ENCODE data around the gene ELK4.

DNA sequence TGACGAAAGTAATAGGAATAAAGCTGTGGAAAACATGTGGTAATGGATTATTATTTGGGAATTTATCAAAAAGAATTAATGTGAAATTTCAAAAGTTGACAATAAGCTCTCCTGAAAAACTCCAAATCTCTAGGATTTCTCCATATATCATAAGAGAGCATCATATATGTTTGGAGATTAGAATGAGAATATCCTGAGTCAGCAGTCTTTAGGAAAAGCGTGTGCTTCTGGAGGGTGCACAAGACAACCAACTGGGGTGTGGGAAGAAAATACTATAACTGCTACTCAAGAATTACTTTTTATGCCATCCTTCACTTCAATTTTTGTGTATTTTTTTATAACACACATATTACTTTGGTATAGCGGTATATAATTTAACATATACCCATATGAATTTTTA, 19.7 kb downstream of the ELK4 start:
- TF ChIP-seq, protein P1, sequence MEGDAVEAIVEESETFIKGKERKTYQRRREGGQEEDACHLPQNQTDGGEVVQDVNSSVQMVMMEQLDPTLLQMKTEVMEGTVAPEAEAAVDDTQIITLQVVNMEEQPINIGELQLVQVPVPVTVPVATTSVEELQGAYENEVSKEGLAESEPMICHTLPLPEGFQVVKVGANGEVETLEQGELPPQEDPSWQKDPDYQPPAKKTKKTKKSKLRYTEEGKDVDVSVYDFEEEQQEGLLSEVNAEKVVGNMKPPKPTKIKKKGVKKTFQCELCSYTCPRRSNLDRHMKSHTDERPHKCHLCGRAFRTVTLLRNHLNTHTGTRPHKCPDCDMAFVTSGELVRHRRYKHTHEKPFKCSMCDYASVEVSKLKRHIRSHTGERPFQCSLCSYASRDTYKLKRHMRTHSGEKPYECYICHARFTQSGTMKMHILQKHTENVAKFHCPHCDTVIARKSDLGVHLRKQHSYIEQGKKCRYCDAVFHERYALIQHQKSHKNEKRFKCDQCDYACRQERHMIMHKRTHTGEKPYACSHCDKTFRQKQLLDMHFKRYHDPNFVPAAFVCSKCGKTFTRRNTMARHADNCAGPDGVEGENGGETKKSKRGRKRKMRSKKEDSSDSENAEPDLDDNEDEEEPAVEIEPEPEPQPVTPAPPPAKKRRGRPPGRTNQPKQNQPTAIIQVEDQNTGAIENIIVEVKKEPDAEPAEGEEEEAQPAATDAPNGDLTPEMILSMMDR (conservative IDR thresholded peaks at IDR 0.05 in 1 of 2, IDR thresholded peaks at IDR 0.05 in 1 of 2; ENCODE audit: low read depth in 1 of 2, low read length in 2 of 2), result no peak
- TF ChIP-seq EZH2 (IDR thresholded peaks at IDR 0.05; ENCODE audit: low read length, missing control alignments), result no peak
